Panc1 (cell line): ENCODE results near the gene TRIM44. TPM values are rescaled to one million over a fixed set of nuclear protein-coding genes. Genes with fewer than 3 reads are reported as not detected.

Experiments
- ATAC-seq: fragments of 200-7000 bp; cut with Tn5 transposase; 2 replicates; pipeline ENCODE4 v1.9.1; 2020; ENCODE audit warnings: mild to moderate bottlenecking, moderate library complexity
- BruUV-seq: library from RNA; stranded (reverse); fragments of 400-500 nt; replicated peaks from 2 replicates; lab custom pipeline; 2021; lab: Mats Ljungman, UMichigan
- CTCF ChIA-PET: fragments of 300-600 bp; sonication (Branson Sonifier 250); formaldehyde crosslinking; loops from one replicate; lab custom pipeline; 2022; ENCODE audit warnings: antibody characterized with exemption; lab: Charles Lee
- POLR2A ChIA-PET: fragments of 300-600 bp; sonication (Branson Sonifier 250); formaldehyde crosslinking; loops from one replicate; lab custom pipeline; 2022; ENCODE audit warnings: antibody characterized with exemption; lab: Charles Lee
- DNase-seq: peaks from one replicate; pipeline ENCODE4 v3.0.0-alpha.2; 2010; ENCODE audit warnings: low read depth, low spot score
- H3K27ac ChIP-seq: 2 replicates; pipeline ENCODE4 v1.5.1; 2011; ENCODE audit warnings: mild to moderate bottlenecking, low read length, inconsistent platforms
- H3K27me3 ChIP-seq: fragments of 200-500 bp; sonication (Bioruptor generic); 2 replicates; pipeline ENCODE4 v1.6.0; 2014; ENCODE audit warnings: low read length, inconsistent platforms; ENCODE audit not compliant: control insufficient read depth, insufficient read depth
- H3K36me3 ChIP-seq: fragments of 200-500 bp; sonication (Bioruptor generic); 2 replicates; pipeline ENCODE4 v1.5.1; 2014; ENCODE audit warnings: inconsistent platforms, mild to moderate bottlenecking, low read length, moderate library complexity; ENCODE audit not compliant: control insufficient read depth, insufficient read depth
- H3K4me1 ChIP-seq: 2 replicates; pipeline ENCODE4 v1.5.1; 2011; ENCODE audit warnings: inconsistent platforms, mild to moderate bottlenecking, low read length, moderate library complexity; ENCODE audit not compliant: control insufficient read depth, insufficient read depth
- H3K4me3 ChIP-seq, 2 experiments: 2 replicates each; pipeline ENCODE4 v1.5.1; 2011 to 2012; ENCODE audit warnings: low read depth in 2 of 2, low read length in 2 of 2, mild to moderate bottlenecking in 2 of 2, inconsistent platforms in 1 of 2, moderate library complexity in 1 of 2
- H3K9me3 ChIP-seq: fragments of 200-500 bp; sonication (Bioruptor generic); 2 replicates; pipeline ENCODE4 v1.5.1; 2014; ENCODE audit warnings: low read depth, mild to moderate bottlenecking, inconsistent platforms, low read length, moderate library complexity; ENCODE audit not compliant: control insufficient read depth, insufficient read depth
- POLR2AphosphoS5 ChIP-seq: IDR thresholded peaks from 2 replicates; pipeline ENCODE4 v1.6.1; 2012; ENCODE audit warnings: mild to moderate bottlenecking, low read depth, low read length, moderate library complexity
- REST ChIP-seq, 2 experiments: IDR thresholded peaks; 2 replicates each; pipeline ENCODE4 v1.6.1; 2011 to 2012; ENCODE audit warnings: low read depth in 2 of 2, control low read depth in 1 of 2, low read length in 1 of 2, mild to moderate bottlenecking in 1 of 2, moderate library complexity in 1 of 2; ENCODE audit not compliant: insufficient read depth in 1 of 2
- SIN3A ChIP-seq: IDR thresholded peaks from 2 replicates; pipeline ENCODE4 v1.6.1; 2012; ENCODE audit warnings: low read depth, mild to moderate bottlenecking, low read length, moderate library complexity, borderline replicate concordance; ENCODE audit not compliant: insufficient read depth
- TCF7L2 ChIP-seq: IDR thresholded peaks from 2 replicates; pipeline ENCODE4 v1.6.1; 2011; ENCODE audit warnings: mild to moderate bottlenecking, low read depth, low read length, inconsistent platforms
- in situ Hi-C: cut with HindIII; loops from 2 replicates; pipeline ENCODE4 v1.10.0; 2016; ENCODE audit warnings: low sequenced_read_pairs, low pct_unique_long_range_greater_than_20kb
- intact Hi-C: fragments of 100-400 bp; cut with micrococcal nuclease; formaldehyde crosslinking; loops from one replicate; pipeline ENCODE4 v1.10.0; 2022; ENCODE audit not compliant: unreplicated experiment
- total RNA-seq: library from RNA; stranded (reverse); gene quantifications from one replicate; pipeline ENCODE4 v1.2.1, GENCODE V29; 2021; ENCODE audit not compliant: unreplicated experiment
- TF ChIP-seq, protein P1 (sequence below): fragments of 450-650 bp; IDR thresholded peaks from 2 replicates; pipeline ENCODE4 v1.5.1; 2017; ENCODE audit warnings: mild to moderate bottlenecking

Gene TRIM44
- total RNA-seq, 1 experiment from 2014 or later: 80.3 TPM

DNA sequence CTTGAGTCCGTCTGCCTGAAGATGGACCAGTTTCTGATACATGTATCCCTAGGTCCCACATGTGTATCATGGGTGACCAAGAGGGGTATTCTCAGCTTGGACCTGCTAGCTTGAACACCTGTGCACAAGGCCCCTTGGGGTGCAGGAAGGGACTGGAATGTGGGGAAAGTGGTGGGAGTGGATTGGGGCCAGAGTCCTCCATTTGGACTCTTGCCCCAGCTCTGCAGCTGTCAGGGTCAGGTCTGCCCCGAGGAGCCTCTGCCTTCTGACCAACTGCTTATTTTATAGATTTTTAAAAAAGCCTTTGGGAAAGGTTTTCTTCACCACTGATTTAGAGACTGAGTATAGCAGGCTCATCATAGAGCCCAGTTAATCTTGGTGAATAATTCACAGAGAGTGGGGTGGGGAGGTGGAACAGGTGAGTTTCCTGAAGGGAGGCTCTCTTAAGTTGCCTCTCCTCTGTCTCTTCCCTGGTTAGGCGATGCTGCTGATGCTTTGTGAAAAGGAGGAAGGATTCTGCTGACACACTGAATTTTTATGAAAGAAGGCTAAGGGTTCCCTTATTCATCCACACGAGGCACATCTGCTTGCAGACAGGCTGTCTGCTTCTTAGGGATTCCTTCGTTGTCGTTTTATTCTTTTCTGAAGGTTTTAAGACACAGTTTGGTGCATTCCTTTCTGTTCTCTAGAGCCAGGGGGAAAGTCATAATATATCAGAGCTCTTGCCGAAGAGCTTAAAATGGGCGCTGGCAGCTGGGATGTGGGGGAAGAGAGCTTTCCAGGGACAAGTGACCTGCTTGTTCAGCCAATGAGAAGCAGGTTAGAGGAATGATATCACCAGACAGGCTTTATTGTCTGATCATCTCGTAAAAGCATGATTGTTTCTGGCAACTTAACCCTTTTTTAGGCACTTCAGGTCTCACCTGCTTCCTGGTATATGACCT lies 19.9 kb downstream of the TRIM44 start:
- Histone ChIP-seq H3K4me3 (no peak overlapping the region), H3K27ac (no peak overlapping the region), H3K4me1 (no peaks in the 10 kb centered on the region), H3K27me3 (no peaks in the 10 kb centered on the region), H3K36me3 (no peaks in the 10 kb centered on the region), H3K9me3 (no peaks in the 10 kb centered on the region)
- no peak for TF ChIP-seq REST (IDR thresholded peaks at IDR 0.05; ENCODE audit: insufficient read depth in 1 of 2, low read depth in 2 of 2, low read length in 1 of 2)
- TF ChIP-seq TCF7L2: no peak
- TF ChIP-seq, protein P1, sequence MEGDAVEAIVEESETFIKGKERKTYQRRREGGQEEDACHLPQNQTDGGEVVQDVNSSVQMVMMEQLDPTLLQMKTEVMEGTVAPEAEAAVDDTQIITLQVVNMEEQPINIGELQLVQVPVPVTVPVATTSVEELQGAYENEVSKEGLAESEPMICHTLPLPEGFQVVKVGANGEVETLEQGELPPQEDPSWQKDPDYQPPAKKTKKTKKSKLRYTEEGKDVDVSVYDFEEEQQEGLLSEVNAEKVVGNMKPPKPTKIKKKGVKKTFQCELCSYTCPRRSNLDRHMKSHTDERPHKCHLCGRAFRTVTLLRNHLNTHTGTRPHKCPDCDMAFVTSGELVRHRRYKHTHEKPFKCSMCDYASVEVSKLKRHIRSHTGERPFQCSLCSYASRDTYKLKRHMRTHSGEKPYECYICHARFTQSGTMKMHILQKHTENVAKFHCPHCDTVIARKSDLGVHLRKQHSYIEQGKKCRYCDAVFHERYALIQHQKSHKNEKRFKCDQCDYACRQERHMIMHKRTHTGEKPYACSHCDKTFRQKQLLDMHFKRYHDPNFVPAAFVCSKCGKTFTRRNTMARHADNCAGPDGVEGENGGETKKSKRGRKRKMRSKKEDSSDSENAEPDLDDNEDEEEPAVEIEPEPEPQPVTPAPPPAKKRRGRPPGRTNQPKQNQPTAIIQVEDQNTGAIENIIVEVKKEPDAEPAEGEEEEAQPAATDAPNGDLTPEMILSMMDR: no peak
- TF ChIP-seq SIN3A: no peak
- no peak for TF ChIP-seq POLR2AphosphoS5
- DNase-seq (no peak), ATAC-seq (peak; percentile 26)
- CTCF ChIA-PET: interaction anchor here (0.6 kb wide), 2 partner anchors 447 to 501 kb away, joined by 6 to 8 read pairs; no protein-coding TSS in a partner anchor
- in situ Hi-C loops: no loop called here
- intact Hi-C loops: no loop called here
- POLR2A ChIA-PET: no interaction called here
- BruUV-seq: no TSS peak

DNA sequence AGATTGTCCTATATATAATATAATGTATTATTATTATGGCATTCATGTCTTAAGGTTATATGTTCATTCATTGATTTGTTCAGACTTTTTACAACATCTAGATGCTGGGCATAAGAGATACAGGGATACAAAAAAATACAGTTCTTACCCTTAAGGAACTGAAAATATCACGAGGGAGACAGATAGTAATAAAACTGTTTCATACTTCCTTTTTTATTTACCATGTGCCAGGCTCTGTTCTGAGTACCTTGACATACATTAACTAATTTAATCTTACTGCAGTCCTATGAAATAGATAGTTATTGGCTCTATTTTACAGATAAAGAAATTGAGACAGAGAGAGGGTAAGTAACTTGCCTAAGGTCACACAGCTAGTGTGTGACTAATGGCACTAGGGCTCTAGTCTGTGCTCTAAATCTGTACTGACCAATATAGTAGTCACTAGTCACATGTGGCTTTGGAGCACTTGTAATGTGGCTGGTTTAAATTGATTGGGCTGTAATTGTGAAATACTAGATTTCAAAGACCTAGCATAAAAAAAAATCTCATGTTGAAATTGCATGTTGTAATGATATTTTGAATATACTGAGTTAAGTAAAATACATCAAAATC lies 21.3 kb downstream of the TRIM44 start:
- Histone ChIP-seq H3K27me3 (no peaks in the 10 kb centered on the region), H3K9me3 (no peaks in the 10 kb centered on the region), H3K27ac (no peak overlapping the region), H3K4me3 (no peak overlapping the region), H3K4me1 (no peaks in the 10 kb centered on the region), H3K36me3 (no peaks in the 10 kb centered on the region)
- ChIA-PET POLR2A (no interaction called here), CTCF (no interaction called here)
- intact Hi-C loops (no loop called here), in situ Hi-C loops (no loop called here)
- TF ChIP-seq REST (IDR thresholded peaks at IDR 0.05; ENCODE audit: insufficient read depth in 1 of 2, low read depth in 2 of 2, low read length in 1 of 2) (no peak), TCF7L2 (no peak), POLR2AphosphoS5 (no peak), SIN3A (no peak)
- TF ChIP-seq, protein P1: no peak
- DNase-seq (no peak), ATAC-seq (no peak)
- no TSS peak for BruUV-seq
